BJ (cell line): Measurements from ENCODE around the gene CAMK4. TPM values are rescaled to one million over a fixed set of nuclear protein-coding genes. Genes with fewer than 3 reads are reported as not detected.

Experiments
- CTCF ChIA-PET: fragments of 350-600 bp; formaldehyde crosslinking; extraction: SDS; loops from one replicate; lab custom pipeline; 2021; ENCODE audit warnings: antibody characterized with exemption, inconsistent platforms; lab: Yijun Ruan, JAX
- POLR2A ChIA-PET: fragments of 300-600 bp; sonication (Branson Sonifier 250); formaldehyde crosslinking; extraction: SDS; loops from one replicate; lab custom pipeline; 2021; ENCODE audit warnings: antibody characterized with exemption; lab: Charles Lee
- DNase-seq: peaks from one replicate; pipeline ENCODE4 v3.0.0-alpha.2; 2011; ENCODE audit warnings: low read depth
- H3K27me3 ChIP-seq: 2 replicates; pipeline ENCODE4 v1.6.0; 2011; ENCODE audit warnings: low read length; ENCODE audit not compliant: control insufficient read depth, insufficient read depth
- H3K36me3 ChIP-seq: 2 replicates; pipeline ENCODE4 v1.5.1; 2011; ENCODE audit warnings: low read length; ENCODE audit not compliant: control insufficient read depth, insufficient read depth
- H3K4me3 ChIP-seq: 2 replicates; pipeline ENCODE4 v1.5.1; 2011; ENCODE audit warnings: low read depth, mild to moderate bottlenecking, control low read depth, low read length
- polyA plus RNA-seq: library from polyadenylated mRNA; depleted of rRNA; stranded (reverse); fragments of >200 nt; gene quantifications from 2 replicates; pipeline ENCODE4 v1.2.3, GENCODE V29; 2011
- TF ChIP-seq, protein P1 (sequence below): IDR thresholded peaks from 2 replicates; pipeline ENCODE4 v1.5.1; 2011; ENCODE audit warnings: low read depth, mild to moderate bottlenecking, control low read depth, inconsistent platforms, low read length, moderate library complexity; ENCODE audit not compliant: insufficient read depth

The CAMK4 gene
- polyA plus RNA-seq, 1 experiment: 0.78 TPM

GRCh38 chr5:111326551-111326950 is 102.4 kb downstream of the CAMK4 start:
- H3K27me3 ChIP-seq: no peaks in the 10 kb centered on the region
- ChIA-PET POLR2A (no interaction called here), CTCF (interaction anchor here (0.6 kb wide), 1 partner anchor 475 kb away, joined by 3 read pairs; no protein-coding TSS in a partner anchor)
- TF ChIP-seq, protein P1, sequence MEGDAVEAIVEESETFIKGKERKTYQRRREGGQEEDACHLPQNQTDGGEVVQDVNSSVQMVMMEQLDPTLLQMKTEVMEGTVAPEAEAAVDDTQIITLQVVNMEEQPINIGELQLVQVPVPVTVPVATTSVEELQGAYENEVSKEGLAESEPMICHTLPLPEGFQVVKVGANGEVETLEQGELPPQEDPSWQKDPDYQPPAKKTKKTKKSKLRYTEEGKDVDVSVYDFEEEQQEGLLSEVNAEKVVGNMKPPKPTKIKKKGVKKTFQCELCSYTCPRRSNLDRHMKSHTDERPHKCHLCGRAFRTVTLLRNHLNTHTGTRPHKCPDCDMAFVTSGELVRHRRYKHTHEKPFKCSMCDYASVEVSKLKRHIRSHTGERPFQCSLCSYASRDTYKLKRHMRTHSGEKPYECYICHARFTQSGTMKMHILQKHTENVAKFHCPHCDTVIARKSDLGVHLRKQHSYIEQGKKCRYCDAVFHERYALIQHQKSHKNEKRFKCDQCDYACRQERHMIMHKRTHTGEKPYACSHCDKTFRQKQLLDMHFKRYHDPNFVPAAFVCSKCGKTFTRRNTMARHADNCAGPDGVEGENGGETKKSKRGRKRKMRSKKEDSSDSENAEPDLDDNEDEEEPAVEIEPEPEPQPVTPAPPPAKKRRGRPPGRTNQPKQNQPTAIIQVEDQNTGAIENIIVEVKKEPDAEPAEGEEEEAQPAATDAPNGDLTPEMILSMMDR: no peak
- no peak overlapping the region for H3K4me3 ChIP-seq
- H3K36me3 ChIP-seq: no peaks in the 10 kb centered on the region
- DNase-seq: no peak

DNA sequence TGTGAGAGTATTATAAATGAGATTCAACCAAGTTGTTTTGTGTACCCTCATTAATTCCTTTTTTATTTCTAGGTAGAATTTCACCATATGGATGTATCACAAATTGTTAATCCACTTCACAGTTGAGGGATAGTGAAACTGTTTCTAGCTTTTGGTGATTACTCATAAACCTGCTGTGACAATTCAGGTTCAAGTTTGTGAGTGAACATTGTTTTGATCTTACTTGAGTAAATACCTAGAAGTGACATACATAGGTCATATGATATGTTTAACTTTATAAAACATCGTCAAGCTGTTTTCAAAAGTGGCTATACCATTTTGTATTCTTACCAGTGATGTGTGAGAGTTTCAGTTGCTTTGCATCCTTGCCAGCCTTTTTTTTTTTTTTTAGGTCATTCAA is 112.9 kb downstream of the CAMK4 start:
- no peak overlapping the region for H3K4me3 ChIP-seq
- H3K36me3 ChIP-seq: no peaks in the 10 kb centered on the region
- no peaks in the 10 kb centered on the region for H3K27me3 ChIP-seq
- TF ChIP-seq, protein P1: no peak
- DNase-seq: no peak
- ChIA-PET POLR2A (no interaction called here), CTCF (no interaction called here)

- POLR2A ChIA-PET: no interaction called here
- Histone ChIP-seq H3K36me3 (no peaks in the 10 kb centered on the region), H3K4me3 (no peak overlapping the region), H3K27me3 (no peaks in the 10 kb centered on the region)
- TF ChIP-seq, protein P1: no peak
- CTCF ChIA-PET: no interaction called here
- DNase-seq: no peak
Observed at GRCh38 chr5:111337688-111338087, 113.5 kb downstream of the CAMK4 start.

- TF ChIP-seq, protein P1: no peak
- DNase-seq: no peak
- Histone ChIP-seq H3K27me3 (no peaks in the 10 kb centered on the region), H3K4me3 (no peak overlapping the region), H3K36me3 (no peaks in the 10 kb centered on the region)
- ChIA-PET POLR2A (no interaction called here), CTCF (interaction anchor here (0.6 kb wide), 1 partner anchor 297 kb away, joined by 4 read pairs; no protein-coding TSS in a partner anchor)
Observed at GRCh38 chr5:111345731-111346130, 121.5 kb downstream of the CAMK4 start.

GRCh38 chr5:111347021-111347420 is 122.8 kb downstream of the CAMK4 start:
- CTCF ChIA-PET: no interaction called here
- Histone ChIP-seq H3K36me3 (no peaks in the 10 kb centered on the region), H3K4me3 (no peak overlapping the region), H3K27me3 (no peaks in the 10 kb centered on the region)
- DNase-seq: no peak
- POLR2A ChIA-PET: no interaction called here
- TF ChIP-seq, protein P1: no peak
